ENCODE measurements around the gene ASXL1. TPM values are rescaled to one million over a fixed set of nuclear protein-coding genes. Genes with fewer than 3 reads are reported as not detected.
A peak's percentile ranks its signal among the peaks of the same experiment; 100 is the strongest.

Gene ASXL1
- polyA plus RNA-seq, 3 donors: 1.8 to 47.1 (median 2.8) TPM

GRCh38 chr20:32343439-32343838, 14.7 kb upstream of the ASXL1 start:
- no peaks in the 10 kb centered on the region for H3K79me2 ChIP-seq (ENCODE audit: insufficient read depth, low read length)
- H3K27me3 Mint-ChIP-seq (ENCODE audit: low read depth in 3 of 3): peaks cover 0 to 3% (median 3%) of the 10 kb centered on the region in 3 donors

GRCh38 chr20:32344835-32345506, 13.2 kb upstream of the ASXL1 start:
- Mint-ChIP-seq H3K9me3 (peaks cover 0 to 2% (median 0%) of the 10 kb centered on the region in 7 donors), H3K4me3 (no peak overlapping the region), H3K27me3 (ENCODE audit: low read depth in 3 of 3) (peaks cover 0 to 3% (median 2%) of the 10 kb centered on the region in 3 donors), H3K36me3 (peaks cover 0 to 3% of the 10 kb centered on the region in 2 donors), H3K4me1 (peaks cover 29% of the 10 kb centered on the region), H3K27ac (no peak overlapping the region)
- H4K20me1 ChIP-seq (ENCODE audit: insufficient read depth, low read length): no peaks in the 10 kb centered on the region
- H3K27me3 ChIP-seq (ENCODE audit: control insufficient read depth in 2 of 2, insufficient read depth in 2 of 2, low read length in 2 of 2): no peaks in the 10 kb centered on the region
- WGBS (ENCODE audit: insufficient coverage): 58% methylated on average over 2 of the region's 7 CpGs
- DNase-seq: no peak
- intact Hi-C loops (cut with micrococcal nuclease): no loop called here
- H3K27ac ChIP-seq (ENCODE audit: low read depth in 1 of 2, low read length in 2 of 2): no peak overlapping the region
- H3K4me1 ChIP-seq (ENCODE audit: control insufficient read depth in 1 of 2, insufficient read depth in 2 of 2, low read length in 2 of 2): peaks cover 10 to 11% of the 10 kb centered on the region in 2 donors
- no peak overlapping the region for H3K4me3 ChIP-seq (replicated peaks in 1 of 3; ENCODE audit: low read depth in 2 of 3, low read length in 3 of 3)
- TF ChIP-seq, protein P1, sequence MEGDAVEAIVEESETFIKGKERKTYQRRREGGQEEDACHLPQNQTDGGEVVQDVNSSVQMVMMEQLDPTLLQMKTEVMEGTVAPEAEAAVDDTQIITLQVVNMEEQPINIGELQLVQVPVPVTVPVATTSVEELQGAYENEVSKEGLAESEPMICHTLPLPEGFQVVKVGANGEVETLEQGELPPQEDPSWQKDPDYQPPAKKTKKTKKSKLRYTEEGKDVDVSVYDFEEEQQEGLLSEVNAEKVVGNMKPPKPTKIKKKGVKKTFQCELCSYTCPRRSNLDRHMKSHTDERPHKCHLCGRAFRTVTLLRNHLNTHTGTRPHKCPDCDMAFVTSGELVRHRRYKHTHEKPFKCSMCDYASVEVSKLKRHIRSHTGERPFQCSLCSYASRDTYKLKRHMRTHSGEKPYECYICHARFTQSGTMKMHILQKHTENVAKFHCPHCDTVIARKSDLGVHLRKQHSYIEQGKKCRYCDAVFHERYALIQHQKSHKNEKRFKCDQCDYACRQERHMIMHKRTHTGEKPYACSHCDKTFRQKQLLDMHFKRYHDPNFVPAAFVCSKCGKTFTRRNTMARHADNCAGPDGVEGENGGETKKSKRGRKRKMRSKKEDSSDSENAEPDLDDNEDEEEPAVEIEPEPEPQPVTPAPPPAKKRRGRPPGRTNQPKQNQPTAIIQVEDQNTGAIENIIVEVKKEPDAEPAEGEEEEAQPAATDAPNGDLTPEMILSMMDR (IDR thresholded peaks at IDR 0.05): no peak
- no peaks in the 10 kb centered on the region for H3K36me3 ChIP-seq (replicated peaks in 1 of 2; ENCODE audit: control insufficient read depth in 1 of 2, insufficient read depth in 2 of 2, low read length in 2 of 2)
- H2AFZ ChIP-seq (ENCODE audit: insufficient read depth, low read depth, low read length, poor library complexity, severe bottlenecking): no peak overlapping the region
- H3K9me3 ChIP-seq (replicated peaks in 1 of 2; ENCODE audit: control insufficient read depth in 1 of 2, insufficient read depth in 1 of 2, low read length in 2 of 2): no peaks in the 10 kb centered on the region
- H3K4me2 ChIP-seq (replicated peaks; ENCODE audit: extremely low read depth, low read length, poor library complexity, severe bottlenecking): no peak overlapping the region
- H3K79me2 ChIP-seq (ENCODE audit: insufficient read depth, low read length): no peaks in the 10 kb centered on the region
- H3K9ac ChIP-seq (ENCODE audit: insufficient read depth, low read length, poor library complexity, severe bottlenecking): no peak overlapping the region

More at GRCh38 chr20:32343439-32343838, 14.7 kb upstream of the ASXL1 start:
- Histone ChIP-seq H3K9ac (ENCODE audit: insufficient read depth, low read length, poor library complexity, severe bottlenecking) (no peak overlapping the region), H3K27ac (ENCODE audit: low read depth in 1 of 2, low read length in 2 of 2) (no peak overlapping the region), H3K4me1 (ENCODE audit: control insufficient read depth in 1 of 2, insufficient read depth in 2 of 2, low read length in 2 of 2) (peaks cover 8 to 11% of the 10 kb centered on the region in 2 donors), H3K4me3 (replicated peaks in 1 of 3; ENCODE audit: low read depth in 2 of 3, low read length in 3 of 3) (no peak overlapping the region), H2AFZ (ENCODE audit: insufficient read depth, low read depth, low read length, poor library complexity, severe bottlenecking) (no peak overlapping the region), H3K27me3 (ENCODE audit: control insufficient read depth in 2 of 2, insufficient read depth in 2 of 2, low read length in 2 of 2) (no peaks in the 10 kb centered on the region), H3K9me3 (replicated peaks in 1 of 2; ENCODE audit: control insufficient read depth in 1 of 2, insufficient read depth in 1 of 2, low read length in 2 of 2) (no peaks in the 10 kb centered on the region), H3K36me3 (replicated peaks in 1 of 2; ENCODE audit: control insufficient read depth in 1 of 2, insufficient read depth in 2 of 2, low read length in 2 of 2) (no peaks in the 10 kb centered on the region), H4K20me1 (ENCODE audit: insufficient read depth, low read length) (no peaks in the 10 kb centered on the region), H3K4me2 (replicated peaks; ENCODE audit: extremely low read depth, low read length, poor library complexity, severe bottlenecking) (no peak overlapping the region)
- Mint-ChIP-seq H3K36me3 (no peaks in the 10 kb centered on the region), H3K4me3 (no peak overlapping the region), H3K27ac (no peak overlapping the region), H3K4me1 (peaks cover 29% of the 10 kb centered on the region), H3K9me3 (no peaks in the 10 kb centered on the region)
- TF ChIP-seq, protein P1 (IDR thresholded peaks at IDR 0.05): no peak
- intact Hi-C loops (cut with micrococcal nuclease): no loop called here
- 15% methylated on average over 1 of the region's 3 CpGs for WGBS (ENCODE audit: insufficient coverage)
- peak; percentile 21 to 66 (median 59) for DNase-seq
